GM12878 (cell line): ENCODE data around the gene ZNF839.

Experiments used
- CTCF ChIP-seq, 3 experiments: IDR thresholded peaks in 2 of 3; conservative IDR thresholded peaks in 1 of 3; 2 replicates each; pipeline ENCODE4 v1.5.1; 2011; ENCODE audit warnings: low read depth in 3 of 3, low read length in 3 of 3, mild to moderate bottlenecking in 3 of 3, control low read depth in 2 of 3, moderate library complexity in 2 of 3, inconsistent platforms in 1 of 3, mixed read lengths in 1 of 3; ENCODE audit not compliant: control insufficient read depth in 2 of 3, insufficient read depth in 1 of 3; ENCODE audit errors: extremely low read depth in 1 of 3
- GABPA ChIP-seq: IDR thresholded peaks from 2 replicates; pipeline ENCODE4 v1.6.1; 2014; ENCODE audit warnings: antibody characterized with exemption, low read depth, mild to moderate bottlenecking, inconsistent platforms
- IRF3 ChIP-seq: fragments of 450-650 bp; IDR thresholded peaks from 2 replicates; pipeline ENCODE4 v1.6.1; 2014; ENCODE audit warnings: mild to moderate bottlenecking
- PBX3 ChIP-seq: IDR thresholded peaks from 2 replicates; pipeline ENCODE4 v1.6.1; 2011; ENCODE audit warnings: mild to moderate bottlenecking, low read depth, low read length, moderate library complexity; ENCODE audit not compliant: insufficient replicate concordance
- POLR2A ChIP-seq: IDR thresholded peaks from 2 replicates; pipeline ENCODE4 v1.6.1; 2011; ENCODE audit warnings: low read depth, mild to moderate bottlenecking, low read length
- POLR2AphosphoS5 ChIP-seq: IDR thresholded peaks from 2 replicates; pipeline ENCODE4 v1.6.1; 2011; ENCODE audit warnings: mild to moderate bottlenecking, low read length, inconsistent platforms
- RFX5 ChIP-seq: IDR thresholded peaks from 2 replicates; pipeline ENCODE4 v1.6.1; 2011; ENCODE audit warnings: low read depth, low read length, improper control_type of control experiment

- TF ChIP-seq RFX5 (no peak), POLR2AphosphoS5 (no peak), CTCF (IDR thresholded peaks at IDR 0.05 in 2 of 3, conservative IDR thresholded peaks at IDR 0.05 in 1 of 3; ENCODE audit: control insufficient read depth in 2 of 3, extremely low read depth in 1 of 3, insufficient read depth in 1 of 3, low read depth in 3 of 3, low read length in 3 of 3) (no peak), PBX3 (no peak), GABPA (no peak), POLR2A (no peak), IRF3 (no peak)
Observed at GRCh38 chr14:102387086-102387485, 67.5 kb downstream of the ZNF839 start.
